ENCODE data around the gene FAM181A.

The FAM181A gene

GRCh38 chr14:93959239-93960107 lies 32.3 kb downstream of the FAM181A start:
- in situ Hi-C loops (cut with HindIII; ENCODE audit: low sequenced_read_pairs): no loop called here

GRCh38 chr14:93960108-93960475 lies 32.9 kb downstream of the FAM181A start:
- DNase-seq (ENCODE audit: low read depth, low spot score): no peak
- in situ Hi-C loops (cut with HindIII; ENCODE audit: low sequenced_read_pairs): no loop called here
- no peak for TF ChIP-seq CTCF (IDR thresholded peaks at IDR 0.05; ENCODE audit: low read depth, low read length)
- no peak overlapping the region for H3K4me3 ChIP-seq (ENCODE audit: low read depth, low read length)

More at GRCh38 chr14:93959239-93960107, 32.3 kb downstream of the FAM181A start:
- no peak for TF ChIP-seq CTCF (IDR thresholded peaks at IDR 0.05; ENCODE audit: low read depth, low read length)
- H3K4me3 ChIP-seq (ENCODE audit: low read depth, low read length): no peak overlapping the region
- DNase-seq (ENCODE audit: low read depth, low spot score): peak; percentile 85

GRCh38 chr14:93960774-93961438 lies 33.8 kb downstream of the FAM181A start:
- in situ Hi-C loops (cut with HindIII; ENCODE audit: low sequenced_read_pairs): no loop called here

GRCh38 chr14:93961620-93962019 lies 34.5 kb downstream of the FAM181A start:
- H3K4me3 ChIP-seq (ENCODE audit: low read depth, low read length): no peak overlapping the region
- in situ Hi-C loops (cut with HindIII; ENCODE audit: low sequenced_read_pairs): no loop called here
- no peak for TF ChIP-seq CTCF (IDR thresholded peaks at IDR 0.05; ENCODE audit: low read depth, low read length)
- no peak for DNase-seq (ENCODE audit: low read depth, low spot score)

More at GRCh38 chr14:93960774-93961438, 33.8 kb downstream of the FAM181A start:
- TF ChIP-seq CTCF (IDR thresholded peaks at IDR 0.05; ENCODE audit: low read depth, low read length): no peak
- no peak for DNase-seq (ENCODE audit: low read depth, low spot score)
- no peak overlapping the region for H3K4me3 ChIP-seq (ENCODE audit: low read depth, low read length)

GRCh38 chr14:93962701-93963601 lies 35.8 kb downstream of the FAM181A start:
- in situ Hi-C loops (cut with HindIII; ENCODE audit: low sequenced_read_pairs): no loop called here
- DNase-seq (ENCODE audit: low read depth, low spot score): no peak
- TF ChIP-seq CTCF (IDR thresholded peaks at IDR 0.05; ENCODE audit: low read depth, low read length): no peak
- no peak overlapping the region for H3K4me3 ChIP-seq (ENCODE audit: low read depth, low read length)

GRCh38 chr14:93963692-93964091 lies 36.5 kb downstream of the FAM181A start:
- no peak for TF ChIP-seq CTCF (IDR thresholded peaks at IDR 0.05; ENCODE audit: low read depth, low read length)
- DNase-seq (ENCODE audit: low read depth, low spot score): no peak
- no peak overlapping the region for H3K4me3 ChIP-seq (ENCODE audit: low read depth, low read length)
- in situ Hi-C loops (cut with HindIII; ENCODE audit: low sequenced_read_pairs): no loop called here

All from astrocyte of the spinal cord (primary cell).